Measurements from ENCODE around the gene SEMA3C.

The SEMA3C gene

DNA sequence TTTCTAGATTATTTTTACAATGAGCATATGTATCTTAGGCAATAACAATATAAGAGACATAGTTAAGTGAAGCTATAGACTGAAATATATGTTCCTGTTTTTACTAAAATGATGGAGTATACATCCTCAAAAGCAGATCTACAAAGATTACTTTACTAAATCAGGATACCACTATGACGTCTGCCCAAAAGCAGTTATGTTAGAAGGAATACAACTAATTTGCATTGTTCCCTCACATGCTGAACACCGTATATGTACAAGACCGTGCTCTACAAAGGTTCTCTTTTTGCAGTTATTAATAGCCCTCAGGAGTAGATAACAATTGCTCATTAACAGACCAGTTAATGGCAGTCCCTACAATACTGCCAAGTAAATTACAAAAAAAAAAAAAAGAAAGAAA lies 143.0 kb downstream of the SEMA3C start:
- Histone ChIP-seq H4K20me1 (ENCODE audit: insufficient read depth, low read length) (no peaks in the 10 kb centered on the region), H3K4me1 (ENCODE audit: insufficient read depth, low read length) (no peaks in the 10 kb centered on the region), H3K36me3 (ENCODE audit: insufficient read depth, low read length) (no peaks in the 10 kb centered on the region), H3K4me2 (ENCODE audit: insufficient read depth, low read length) (no peak overlapping the region), H3K27me3 (ENCODE audit: insufficient read depth, low read length, poor library complexity) (no peaks in the 10 kb centered on the region), H2AFZ (ENCODE audit: low read depth, low read length) (no peak overlapping the region), H3K9ac (ENCODE audit: low read depth, low read length) (no peak overlapping the region), H3K27ac (ENCODE audit: low read length) (no peak overlapping the region), H3K79me2 (ENCODE audit: insufficient read depth, low read length) (no peaks in the 10 kb centered on the region), H3K4me3 (ENCODE audit: low read depth in 1 of 2, low read length in 2 of 2) (no peak overlapping the region), H3K9me3 (ENCODE audit: insufficient read depth, low read length, severe bottlenecking) (no peaks in the 10 kb centered on the region)
- DNase-seq (no peak), ATAC-seq (ENCODE audit: insufficient read depth, low read depth) (no peak)
- TF ChIP-seq EZH2 (IDR thresholded peaks at IDR 0.05; ENCODE audit: borderline replicate concordance, low read depth, low read length, severe bottlenecking) = no peak
- TF ChIP-seq, protein P1, sequence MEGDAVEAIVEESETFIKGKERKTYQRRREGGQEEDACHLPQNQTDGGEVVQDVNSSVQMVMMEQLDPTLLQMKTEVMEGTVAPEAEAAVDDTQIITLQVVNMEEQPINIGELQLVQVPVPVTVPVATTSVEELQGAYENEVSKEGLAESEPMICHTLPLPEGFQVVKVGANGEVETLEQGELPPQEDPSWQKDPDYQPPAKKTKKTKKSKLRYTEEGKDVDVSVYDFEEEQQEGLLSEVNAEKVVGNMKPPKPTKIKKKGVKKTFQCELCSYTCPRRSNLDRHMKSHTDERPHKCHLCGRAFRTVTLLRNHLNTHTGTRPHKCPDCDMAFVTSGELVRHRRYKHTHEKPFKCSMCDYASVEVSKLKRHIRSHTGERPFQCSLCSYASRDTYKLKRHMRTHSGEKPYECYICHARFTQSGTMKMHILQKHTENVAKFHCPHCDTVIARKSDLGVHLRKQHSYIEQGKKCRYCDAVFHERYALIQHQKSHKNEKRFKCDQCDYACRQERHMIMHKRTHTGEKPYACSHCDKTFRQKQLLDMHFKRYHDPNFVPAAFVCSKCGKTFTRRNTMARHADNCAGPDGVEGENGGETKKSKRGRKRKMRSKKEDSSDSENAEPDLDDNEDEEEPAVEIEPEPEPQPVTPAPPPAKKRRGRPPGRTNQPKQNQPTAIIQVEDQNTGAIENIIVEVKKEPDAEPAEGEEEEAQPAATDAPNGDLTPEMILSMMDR (IDR thresholded peaks at IDR 0.05; ENCODE audit: borderline replicate concordance, extremely low read depth, low read length, poor library complexity, severe bottlenecking) = no peak

DNA sequence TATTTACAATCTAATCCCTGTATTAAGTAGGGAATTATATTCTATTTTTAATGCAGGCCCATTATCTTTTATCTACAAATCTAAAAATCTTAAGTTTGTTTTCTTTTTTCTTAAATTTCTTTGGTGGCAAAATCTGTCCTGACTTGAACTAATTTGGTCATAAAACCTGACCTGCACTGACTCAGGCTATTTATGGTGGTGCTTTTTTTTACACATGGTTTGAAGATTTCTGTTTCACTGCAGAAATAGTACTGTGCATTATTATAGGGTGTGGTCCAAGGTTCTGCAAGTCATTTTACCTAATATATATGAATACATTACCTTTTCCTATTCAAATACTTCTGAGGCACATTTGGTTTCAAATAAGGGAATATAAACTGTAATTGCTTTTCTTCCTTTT lies 143.4 kb downstream of the SEMA3C start:
- H3K79me2 ChIP-seq (ENCODE audit: insufficient read depth, low read length) = no peaks in the 10 kb centered on the region
- no peak overlapping the region for H3K27ac ChIP-seq (ENCODE audit: low read length)
- no peak overlapping the region for H3K4me2 ChIP-seq (ENCODE audit: insufficient read depth, low read length)
- H3K9me3 ChIP-seq (ENCODE audit: insufficient read depth, low read length, severe bottlenecking) = no peaks in the 10 kb centered on the region
- TF ChIP-seq, protein P1 (IDR thresholded peaks at IDR 0.05; ENCODE audit: borderline replicate concordance, extremely low read depth, low read length, poor library complexity, severe bottlenecking) = no peak
- TF ChIP-seq EZH2 (IDR thresholded peaks at IDR 0.05; ENCODE audit: borderline replicate concordance, low read depth, low read length, severe bottlenecking) = no peak
- H4K20me1 ChIP-seq (ENCODE audit: insufficient read depth, low read length) = no peaks in the 10 kb centered on the region
- no peaks in the 10 kb centered on the region for H3K27me3 ChIP-seq (ENCODE audit: insufficient read depth, low read length, poor library complexity)
- H2AFZ ChIP-seq (ENCODE audit: low read depth, low read length) = no peak overlapping the region
- no peaks in the 10 kb centered on the region for H3K4me1 ChIP-seq (ENCODE audit: insufficient read depth, low read length)
- no peak overlapping the region for H3K9ac ChIP-seq (ENCODE audit: low read depth, low read length)
- ATAC-seq (ENCODE audit: insufficient read depth, low read depth) = no peak
- DNase-seq = no peak
- H3K36me3 ChIP-seq (ENCODE audit: insufficient read depth, low read length) = no peaks in the 10 kb centered on the region
- no peak overlapping the region for H3K4me3 ChIP-seq (ENCODE audit: low read depth in 1 of 2, low read length in 2 of 2)

DNA sequence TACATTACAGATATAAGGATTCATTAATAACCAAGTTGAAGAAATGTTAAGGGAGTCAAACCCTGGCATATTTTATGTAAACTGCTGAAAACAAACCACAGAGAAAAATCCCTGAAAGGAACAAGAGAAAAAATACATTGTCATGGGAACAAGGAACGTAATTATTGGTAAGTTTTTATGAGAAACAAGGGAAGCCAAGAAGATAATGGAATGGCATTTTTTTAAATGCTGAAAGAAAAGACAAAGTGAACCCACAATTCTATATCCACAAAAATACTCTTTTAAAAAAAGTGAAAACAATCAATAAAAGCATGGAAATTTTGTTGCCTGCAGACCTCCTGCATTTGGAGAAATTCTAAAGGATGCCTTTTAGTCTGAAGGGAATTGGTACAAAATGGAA lies 144.0 kb downstream of the SEMA3C start:
- Histone ChIP-seq H3K4me3 (ENCODE audit: low read depth in 1 of 2, low read length in 2 of 2) (no peak overlapping the region), H3K27ac (ENCODE audit: low read length) (no peak overlapping the region), H3K36me3 (ENCODE audit: insufficient read depth, low read length) (no peaks in the 10 kb centered on the region), H3K9me3 (ENCODE audit: insufficient read depth, low read length, severe bottlenecking) (no peaks in the 10 kb centered on the region), H2AFZ (ENCODE audit: low read depth, low read length) (no peak overlapping the region), H4K20me1 (ENCODE audit: insufficient read depth, low read length) (no peaks in the 10 kb centered on the region), H3K27me3 (ENCODE audit: insufficient read depth, low read length, poor library complexity) (no peaks in the 10 kb centered on the region), H3K79me2 (ENCODE audit: insufficient read depth, low read length) (no peaks in the 10 kb centered on the region), H3K4me1 (ENCODE audit: insufficient read depth, low read length) (no peaks in the 10 kb centered on the region), H3K4me2 (ENCODE audit: insufficient read depth, low read length) (no peak overlapping the region), H3K9ac (ENCODE audit: low read depth, low read length) (no peak overlapping the region)
- no peak for TF ChIP-seq EZH2 (IDR thresholded peaks at IDR 0.05; ENCODE audit: borderline replicate concordance, low read depth, low read length, severe bottlenecking)
- TF ChIP-seq, protein P1 (IDR thresholded peaks at IDR 0.05; ENCODE audit: borderline replicate concordance, extremely low read depth, low read length, poor library complexity, severe bottlenecking) = no peak
- DNase-seq (no peak), ATAC-seq (ENCODE audit: insufficient read depth, low read depth) (no peak)
